IPS-11a (cell line): ENCODE measurements around the gene TEX13B.

Experiments
- H3K4me3 ChIP-seq: one replicate; pipeline ENCODE4 v1.5.1; 2013; ENCODE audit warnings: low read depth, low read length, control low read depth

TEX13B gene

GRCh38 chrX:107940095-107940494 is 42.1 kb downstream of the TEX13B start:
- no peak overlapping the region for H3K4me3 ChIP-seq

DNA sequence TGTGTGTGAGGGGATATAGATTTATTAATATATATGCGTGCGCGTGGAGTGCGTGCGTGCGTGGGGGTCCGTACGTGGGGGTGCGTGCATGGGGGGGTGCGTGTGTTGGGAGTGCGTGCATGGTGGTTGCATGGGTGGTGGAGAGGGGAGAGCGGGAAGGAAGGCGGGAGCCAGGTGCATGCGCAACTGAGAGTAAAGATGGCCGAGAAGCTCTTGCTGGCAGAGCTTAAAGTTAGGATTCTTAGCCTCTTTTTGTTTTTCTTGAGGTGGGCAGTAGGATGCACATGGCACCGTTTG is 45.8 kb downstream of the TEX13B start:
- H3K4me3 ChIP-seq: peak overlapping the region; percentile 37

DNA sequence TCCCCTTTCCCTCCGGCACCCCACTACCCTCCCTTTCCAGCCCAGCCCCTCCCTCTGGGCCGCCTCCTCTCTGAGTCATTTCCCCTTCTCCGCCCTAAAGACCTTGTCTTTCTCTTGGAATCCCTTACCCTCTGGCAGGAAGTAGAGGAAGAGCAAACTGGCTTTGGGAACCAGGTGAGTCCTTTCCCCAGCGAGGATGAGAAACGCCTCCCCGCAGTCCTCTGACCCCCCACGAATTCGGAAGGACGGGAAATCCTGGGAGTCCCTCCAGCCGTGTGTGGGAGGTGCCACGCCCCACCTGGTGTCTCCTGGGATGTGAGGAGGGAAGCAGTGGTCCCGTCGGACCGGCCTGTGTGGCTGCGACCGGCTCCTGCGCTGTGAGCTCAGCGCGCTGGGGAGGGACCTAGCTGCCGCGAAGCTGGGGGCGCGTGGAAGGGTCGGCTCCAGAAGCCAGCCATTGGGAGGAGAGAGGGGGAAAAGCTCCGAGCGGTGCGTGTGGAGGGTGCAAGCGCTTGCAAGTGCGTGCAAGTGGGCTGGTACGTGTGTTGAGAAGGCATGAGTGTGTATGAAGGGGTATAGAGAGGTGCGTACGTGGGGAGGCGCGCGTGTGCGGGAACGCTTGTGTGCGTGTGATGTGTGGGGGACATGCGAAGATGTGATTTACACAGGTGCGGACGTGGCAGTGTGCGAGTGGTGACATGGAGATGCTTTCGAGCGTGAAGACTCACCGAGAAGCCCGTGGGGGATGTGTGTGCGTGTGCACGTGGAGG is 46.3 kb downstream of the TEX13B start:
- H3K4me3 ChIP-seq: peak overlapping the region; percentile 37

GRCh38 chrX:107935200-107935599 is 47.0 kb downstream of the TEX13B start:
- no peak overlapping the region for H3K4me3 ChIP-seq

DNA sequence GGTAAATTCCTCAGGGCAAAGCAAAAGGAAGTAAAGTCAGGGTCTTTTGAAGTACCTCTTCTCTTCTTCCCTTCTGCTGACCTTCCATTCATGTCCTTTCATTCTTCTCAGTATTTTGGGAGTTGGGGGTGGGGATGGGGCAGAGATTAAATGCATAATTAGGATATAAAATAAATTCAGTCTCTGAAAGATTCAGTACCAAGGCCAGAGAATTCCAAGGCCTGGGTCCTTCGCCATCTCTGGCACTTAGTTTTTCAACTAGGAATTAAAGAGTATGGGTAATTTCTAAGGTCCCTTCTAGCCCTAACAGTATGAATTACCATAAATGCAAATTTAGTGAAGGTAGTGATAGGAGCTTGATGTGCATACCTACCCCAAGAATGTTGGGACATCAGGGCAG is 47.9 kb downstream of the TEX13B start:
- H3K4me3 ChIP-seq: no peak overlapping the region
